Gastrocnemius medialis (tissue), 4 donors: Measurements from ENCODE around the gene RNF114.

Experiments
- POLR2A ChIP-seq, 2 donors: fragments of 450-650 bp; IDR thresholded peaks; one replicate each; pipeline ENCODE4 v1.6.1; 2017; ENCODE audit warnings: antibody characterized with exemption in 2 of 2, mild to moderate bottlenecking in 2 of 2, moderate library complexity in 2 of 2
- TF ChIP-seq, protein P1 (sequence below), 5 experiments: fragments of 450-650 bp in 3 of 5; fragments of 200-600 bp in 2 of 5; sonication (generic) in 2 of 5; IDR thresholded peaks in 4 of 5; conservative IDR thresholded peaks in 1 of 5; 1 replicate in 4 of 5; 2 replicates in 1 of 5; pipeline ENCODE4 v1.5.1; 2016 to 2019; ENCODE audit warnings: antibody characterized with exemption in 5 of 5, mild to moderate bottlenecking in 3 of 5, moderate library complexity in 3 of 5

DNA sequence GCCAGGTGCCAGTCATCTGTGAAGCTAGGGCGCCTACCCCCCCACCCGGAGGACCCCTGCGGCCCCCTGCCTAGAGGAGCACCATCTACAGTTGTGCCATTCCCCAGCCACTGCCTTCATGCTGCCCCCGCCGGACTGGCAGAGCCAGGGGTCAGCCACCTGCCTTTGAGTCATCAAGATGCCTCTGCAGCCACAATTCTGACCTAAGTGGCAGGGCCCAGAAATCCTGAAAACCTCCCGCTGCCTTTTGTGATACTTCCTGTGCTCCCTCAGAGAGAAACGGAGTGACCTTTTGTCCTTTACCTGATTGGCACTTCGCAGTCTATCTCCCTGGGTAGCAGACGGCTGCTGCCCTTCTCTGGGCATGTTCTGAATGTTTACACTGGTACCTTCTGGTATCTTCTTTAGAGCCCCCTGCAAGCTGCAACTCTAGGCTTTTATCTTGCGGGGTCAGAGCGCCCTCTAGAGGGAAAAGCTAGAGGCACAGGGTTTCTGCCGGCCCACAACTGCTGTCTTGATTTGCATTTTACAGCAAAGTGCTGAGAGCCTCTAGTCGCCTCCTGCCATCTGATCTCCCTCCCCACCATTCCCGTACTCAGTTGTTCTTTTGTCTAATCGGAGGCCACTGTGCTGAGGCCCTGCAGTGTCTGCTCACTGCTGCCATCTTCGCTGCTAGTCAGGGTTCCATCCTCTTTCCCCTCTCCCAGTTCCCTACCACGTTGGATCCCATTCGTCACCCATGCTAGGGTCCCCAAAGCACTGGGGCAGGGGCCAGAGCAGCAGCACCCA, 47.8 kb upstream of the RNF114 start:
- TF ChIP-seq, protein P1, sequence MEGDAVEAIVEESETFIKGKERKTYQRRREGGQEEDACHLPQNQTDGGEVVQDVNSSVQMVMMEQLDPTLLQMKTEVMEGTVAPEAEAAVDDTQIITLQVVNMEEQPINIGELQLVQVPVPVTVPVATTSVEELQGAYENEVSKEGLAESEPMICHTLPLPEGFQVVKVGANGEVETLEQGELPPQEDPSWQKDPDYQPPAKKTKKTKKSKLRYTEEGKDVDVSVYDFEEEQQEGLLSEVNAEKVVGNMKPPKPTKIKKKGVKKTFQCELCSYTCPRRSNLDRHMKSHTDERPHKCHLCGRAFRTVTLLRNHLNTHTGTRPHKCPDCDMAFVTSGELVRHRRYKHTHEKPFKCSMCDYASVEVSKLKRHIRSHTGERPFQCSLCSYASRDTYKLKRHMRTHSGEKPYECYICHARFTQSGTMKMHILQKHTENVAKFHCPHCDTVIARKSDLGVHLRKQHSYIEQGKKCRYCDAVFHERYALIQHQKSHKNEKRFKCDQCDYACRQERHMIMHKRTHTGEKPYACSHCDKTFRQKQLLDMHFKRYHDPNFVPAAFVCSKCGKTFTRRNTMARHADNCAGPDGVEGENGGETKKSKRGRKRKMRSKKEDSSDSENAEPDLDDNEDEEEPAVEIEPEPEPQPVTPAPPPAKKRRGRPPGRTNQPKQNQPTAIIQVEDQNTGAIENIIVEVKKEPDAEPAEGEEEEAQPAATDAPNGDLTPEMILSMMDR (IDR thresholded peaks at IDR 0.05 in 4 of 5, conservative IDR thresholded peaks at IDR 0.05 in 1 of 5), result peak; percentile 66 to 82 (median 76)
- no peak for TF ChIP-seq POLR2A (IDR thresholded peaks at IDR 0.05)
